B cell (primary cell): ENCODE measurements around the gene ABCC5.

Experiments
- EZH2 ChIP-seq: IDR thresholded peaks from 2 replicates; pipeline ENCODE4 v1.6.1; 2012; ENCODE audit warnings: borderline replicate concordance, low read depth, mild to moderate bottlenecking, moderate library complexity, low read length; ENCODE audit not compliant: insufficient read depth, poor library complexity, severe bottlenecking
- TF ChIP-seq, protein P1 (sequence below): fragments of 200-600 bp; IDR thresholded peaks from one replicate; pipeline ENCODE4 v1.8.0; 2022; ENCODE audit warnings: antibody characterized with exemption, mild to moderate bottlenecking

- TF ChIP-seq, protein P1, sequence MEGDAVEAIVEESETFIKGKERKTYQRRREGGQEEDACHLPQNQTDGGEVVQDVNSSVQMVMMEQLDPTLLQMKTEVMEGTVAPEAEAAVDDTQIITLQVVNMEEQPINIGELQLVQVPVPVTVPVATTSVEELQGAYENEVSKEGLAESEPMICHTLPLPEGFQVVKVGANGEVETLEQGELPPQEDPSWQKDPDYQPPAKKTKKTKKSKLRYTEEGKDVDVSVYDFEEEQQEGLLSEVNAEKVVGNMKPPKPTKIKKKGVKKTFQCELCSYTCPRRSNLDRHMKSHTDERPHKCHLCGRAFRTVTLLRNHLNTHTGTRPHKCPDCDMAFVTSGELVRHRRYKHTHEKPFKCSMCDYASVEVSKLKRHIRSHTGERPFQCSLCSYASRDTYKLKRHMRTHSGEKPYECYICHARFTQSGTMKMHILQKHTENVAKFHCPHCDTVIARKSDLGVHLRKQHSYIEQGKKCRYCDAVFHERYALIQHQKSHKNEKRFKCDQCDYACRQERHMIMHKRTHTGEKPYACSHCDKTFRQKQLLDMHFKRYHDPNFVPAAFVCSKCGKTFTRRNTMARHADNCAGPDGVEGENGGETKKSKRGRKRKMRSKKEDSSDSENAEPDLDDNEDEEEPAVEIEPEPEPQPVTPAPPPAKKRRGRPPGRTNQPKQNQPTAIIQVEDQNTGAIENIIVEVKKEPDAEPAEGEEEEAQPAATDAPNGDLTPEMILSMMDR: no peak
- no peak for TF ChIP-seq EZH2
Observed at GRCh38 chr3:183883291-183884096, 134.2 kb downstream of the ABCC5 start.
